ENCODE measurements around the gene RPH3AL.
A peak's percentile ranks its signal among the peaks of the same experiment; 100 is the strongest.

RPH3AL gene

DNA sequence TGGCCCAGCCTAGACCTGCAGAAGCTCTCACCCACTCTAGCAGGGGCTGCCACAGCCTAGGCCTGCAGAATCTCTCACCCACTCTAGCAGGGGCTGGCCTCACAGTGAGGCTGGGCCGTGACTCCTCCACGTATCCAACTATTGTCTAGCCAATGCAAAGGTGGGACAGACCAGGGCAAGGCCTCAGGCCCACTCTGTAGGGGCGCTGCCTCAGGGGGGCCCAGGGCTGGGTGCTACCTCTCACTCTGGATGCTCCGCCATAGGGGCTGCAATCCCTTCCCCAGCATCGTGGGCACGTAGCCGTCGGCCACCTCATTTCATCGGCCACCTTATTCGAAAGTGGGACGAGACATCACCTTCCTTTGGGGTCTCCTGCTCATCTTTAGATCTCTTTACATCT, 51.7 kb downstream of the RPH3AL start:
- no peak for DNase-seq (ENCODE audit: low read depth)

- DNase-seq (ENCODE audit: low read depth): no peak
Observed at GRCh38 chr17:299546-299945, 53.1 kb downstream of the RPH3AL start.

- peak; percentile 13 for DNase-seq (ENCODE audit: low read depth)
Observed at GRCh38 chr17:298791-299450, 53.7 kb downstream of the RPH3AL start.

- no peak for DNase-seq (ENCODE audit: low read depth)
Observed at GRCh38 chr17:297758-298157, 54.8 kb downstream of the RPH3AL start.

GRCh38 chr17:296906-297690, 55.5 kb downstream of the RPH3AL start:
- no peak for DNase-seq (ENCODE audit: low read depth)

DNA sequence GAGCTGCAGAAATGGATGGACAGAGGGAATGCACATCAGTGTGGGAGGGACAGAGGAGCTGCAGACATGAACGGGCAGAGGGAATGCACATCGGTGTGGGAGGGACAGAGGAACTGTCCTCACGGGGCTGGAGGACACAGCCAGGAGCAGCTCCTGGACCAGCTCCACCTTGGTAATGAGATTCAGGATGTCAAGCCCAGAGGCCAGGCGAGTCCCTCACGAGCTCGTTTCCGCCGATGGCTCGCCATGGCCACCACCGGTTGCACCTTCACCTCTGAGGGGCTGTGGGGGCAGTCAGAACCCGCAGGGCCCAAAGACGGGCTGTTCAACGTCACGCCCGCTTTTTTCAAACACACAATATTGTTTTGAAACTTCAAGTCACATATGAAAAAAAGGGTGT, 56.2 kb downstream of the RPH3AL start:
- DNase-seq (ENCODE audit: low read depth): no peak

- DNase-seq (ENCODE audit: low read depth): no peak
Observed at GRCh38 chr17:292531-293382, 59.9 kb downstream of the RPH3AL start.

DNA sequence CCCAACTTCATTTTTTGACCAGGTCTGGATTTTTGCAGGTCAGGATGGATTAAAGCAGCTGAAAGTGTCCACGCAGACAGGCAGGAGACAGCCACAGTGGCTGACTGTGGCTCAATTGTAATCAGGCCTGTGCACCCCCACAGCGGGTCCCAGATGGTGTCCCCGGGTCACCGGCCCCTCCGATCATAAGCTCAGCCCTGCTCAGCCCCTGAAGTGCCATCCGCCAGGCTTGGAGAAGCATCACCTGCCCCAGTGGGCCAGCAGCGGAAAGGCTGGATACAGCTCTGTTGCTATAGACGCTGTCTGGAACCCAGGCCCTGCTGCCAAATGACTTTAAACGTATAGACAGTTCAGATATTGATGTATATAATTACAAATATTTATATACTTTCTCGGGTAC, 60.6 kb downstream of the RPH3AL start:
- no peak for DNase-seq (ENCODE audit: low read depth)

DNA sequence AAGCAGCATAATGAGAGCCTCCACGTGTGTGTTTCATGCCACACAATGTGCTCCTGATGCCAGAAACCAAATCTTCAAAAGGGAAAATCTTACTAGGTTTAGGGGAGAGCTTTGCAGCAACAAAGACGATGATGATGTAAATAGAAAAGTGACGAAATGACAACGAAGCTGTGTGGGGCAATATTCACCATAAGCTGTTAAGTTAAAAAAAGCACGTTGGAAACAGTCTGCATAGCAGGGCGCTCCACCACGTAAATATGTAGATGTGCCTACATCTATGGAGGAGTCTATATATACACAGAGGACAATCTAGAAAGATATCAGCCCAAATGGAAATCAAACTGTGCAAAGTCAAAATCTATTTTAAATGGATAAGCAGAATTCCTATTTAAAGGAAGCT, 61.0 kb downstream of the RPH3AL start:
- DNase-seq (ENCODE audit: low read depth): no peak

DNA sequence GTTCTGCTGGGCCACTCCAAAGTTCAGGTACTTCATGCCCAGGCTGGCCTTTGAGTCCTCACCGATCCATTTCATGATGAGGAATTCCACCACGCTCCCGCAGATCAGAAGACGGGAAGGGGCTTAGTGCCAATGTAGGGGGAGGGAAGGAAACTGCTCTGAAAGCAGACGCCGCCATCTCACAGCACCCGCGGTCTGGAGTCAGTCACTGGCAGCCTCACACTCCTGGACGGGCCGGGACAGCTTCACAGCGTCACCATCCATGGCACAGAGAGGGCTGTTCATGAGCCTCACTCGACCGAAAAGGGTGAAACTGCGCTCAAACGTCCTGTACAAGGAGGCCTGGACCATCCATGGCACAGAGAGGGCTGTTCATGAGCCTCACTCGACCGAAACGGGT, 62.0 kb downstream of the RPH3AL start:
- no peak for DNase-seq (ENCODE audit: low read depth)

GRCh38 chr17:290121-290521, 62.5 kb downstream of the RPH3AL start:
- no peak for DNase-seq (ENCODE audit: low read depth)

DNA sequence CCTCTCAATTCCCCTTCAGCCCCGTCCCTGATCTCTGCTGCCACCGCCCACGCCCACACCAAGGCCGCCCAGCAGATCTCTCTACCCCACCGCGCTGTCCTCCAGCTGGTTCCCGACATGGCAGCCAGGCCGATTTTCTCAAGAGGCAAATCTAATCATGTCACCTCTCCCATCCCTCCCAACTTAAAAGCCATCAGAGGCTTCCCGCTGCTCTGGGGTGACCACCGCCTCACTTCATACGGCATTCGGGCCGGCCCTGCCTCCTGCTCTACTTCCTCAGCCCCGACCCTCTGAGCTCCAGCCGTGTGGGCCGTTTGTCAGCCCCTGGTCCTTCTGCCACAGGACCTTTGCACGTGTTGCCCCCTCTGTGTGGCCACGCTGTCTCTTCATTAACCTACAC, 63.2 kb downstream of the RPH3AL start:
- DNase-seq (ENCODE audit: low read depth): no peak

- DNase-seq (ENCODE audit: low read depth): no peak
Observed at GRCh38 chr17:288802-289356, 63.7 kb downstream of the RPH3AL start.

DNA sequence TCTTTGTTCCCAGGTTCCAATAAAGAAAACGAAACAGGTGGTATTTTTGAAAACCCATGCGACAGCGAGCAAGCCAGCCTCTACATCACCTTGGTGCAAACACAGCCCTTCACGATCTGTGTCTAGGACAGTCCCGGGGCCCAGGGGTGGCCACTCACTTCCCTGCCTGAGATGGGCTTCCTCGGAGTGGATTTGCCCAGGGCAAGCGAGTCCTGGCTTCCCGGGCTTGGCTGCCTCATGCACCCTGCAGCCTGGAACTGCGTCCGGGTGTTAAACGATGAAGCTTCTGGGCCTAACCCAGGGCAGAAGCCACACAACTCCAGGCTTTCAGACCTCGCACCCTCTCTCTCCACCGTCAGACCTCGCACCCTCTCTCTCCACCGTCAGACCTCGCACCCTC, 66.0 kb downstream of the RPH3AL start:
- no peak for DNase-seq (ENCODE audit: low read depth)

GRCh38 chr17:285751-286422, 66.7 kb downstream of the RPH3AL start:
- DNase-seq (ENCODE audit: low read depth): no peak

DNA sequence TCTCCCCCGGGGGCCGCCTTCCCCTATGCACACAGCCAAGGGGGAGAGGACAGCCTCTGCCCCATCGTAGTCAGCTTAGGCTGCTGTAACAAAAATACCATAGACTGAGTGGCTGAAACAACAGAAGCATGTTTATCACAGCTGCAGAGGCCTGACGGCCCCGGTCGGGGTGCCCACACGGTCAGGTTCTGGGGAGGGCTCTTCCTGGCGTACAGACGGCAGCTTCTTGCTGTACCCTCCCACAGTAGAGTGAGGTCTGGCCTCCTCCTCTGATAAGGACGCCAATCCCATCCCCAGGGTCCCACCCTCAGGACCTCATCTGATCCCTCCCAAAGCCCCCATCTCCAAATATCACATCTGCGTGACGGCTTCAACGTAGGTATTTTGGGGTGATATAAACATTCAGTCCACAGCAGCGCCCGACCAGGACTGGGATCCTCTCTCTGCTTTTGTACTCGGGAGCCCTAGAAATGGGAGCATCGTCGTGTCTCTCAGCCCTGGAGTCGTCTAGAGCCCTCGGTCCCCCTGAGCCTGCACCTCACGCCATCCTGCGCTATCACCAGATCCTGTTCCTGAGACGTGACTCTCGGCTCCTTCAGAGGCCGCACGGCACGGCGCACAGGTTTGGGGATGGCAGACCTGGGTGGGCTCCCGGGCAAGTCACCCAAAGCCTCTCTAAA, 67.8 kb downstream of the RPH3AL start:
- no peak for DNase-seq (ENCODE audit: low read depth)

GRCh38 chr17:283911-284675, 68.5 kb downstream of the RPH3AL start:
- no peak for DNase-seq (ENCODE audit: low read depth)

- no peak for DNase-seq (ENCODE audit: low read depth)
Observed at GRCh38 chr17:282912-283882, 69.4 kb downstream of the RPH3AL start.

All from iris pigment epithelial cell (primary cell).